ENCODE measurements around the gene RHOT1.
"Not testable (repeated sequence)": the region's sequence is repeated elsewhere in the genome, so short reads cannot be mapped to it uniquely, and the experiment has no call there.

The RHOT1 gene

GRCh38 chr17:32117399-32117798 lies 24.9 kb upstream of the RHOT1 start:
- no peak overlapping the region for H4K91ac ChIP-seq (ENCODE audit: low read depth, low read length)
- H3K27ac ChIP-seq (ENCODE audit: low read depth, low read length), result no peak overlapping the region
- no peaks in the 10 kb centered on the region for H3K27me3 ChIP-seq (ENCODE audit: insufficient read depth, low read length)
- WGBS (ENCODE audit: extremely low coverage, insufficient coverage, insufficient read length), result no CpG with 5 or more reads among the region's 8 CpGs
- no peak overlapping the region for H3K4me3 ChIP-seq (ENCODE audit: low read depth, low read length)
- H3K79me2 ChIP-seq (ENCODE audit: control insufficient read depth, insufficient read depth, low read length, poor library complexity), result no peaks in the 10 kb centered on the region
- no peak overlapping the region for H2BK12ac ChIP-seq (ENCODE audit: low read length)
- H3K4me1 ChIP-seq (ENCODE audit: control insufficient read depth in 1 of 2, insufficient read depth in 2 of 2, low read length in 2 of 2), result no peaks in the 10 kb centered on the region
- no peak overlapping the region for H3K18ac ChIP-seq (ENCODE audit: low read length)
- no peak overlapping the region for H4K12ac ChIP-seq (ENCODE audit: low read depth, low read length)
- no peak overlapping the region for H2BK5ac ChIP-seq (ENCODE audit: low read depth, low read length, poor library complexity)
- H3K36me3 ChIP-seq (ENCODE audit: control insufficient read depth in 1 of 2, insufficient read depth in 2 of 2, low read length in 2 of 2), result no peaks in the 10 kb centered on the region
- H3K14ac ChIP-seq (ENCODE audit: low read length), result no peak overlapping the region
- H3K4ac ChIP-seq (ENCODE audit: low read depth, low read length), result no peak overlapping the region
- H4K8ac ChIP-seq (ENCODE audit: low read depth, low read length), result no peak overlapping the region
- H3K79me1 ChIP-seq (ENCODE audit: low read length), result no peaks in the 10 kb centered on the region
- H3K4me2 ChIP-seq (ENCODE audit: low read length), result no peak overlapping the region
- H2AK5ac ChIP-seq (ENCODE audit: low read length), result no peak overlapping the region
- no peaks in the 10 kb centered on the region for H3K9me3 ChIP-seq (ENCODE audit: insufficient read depth, low read depth, low read length)
- peak; percentile 22 to 40 for DNase-seq
- no peak overlapping the region for H3K9ac ChIP-seq (ENCODE audit: low read length)
- no peak overlapping the region for H3K23ac ChIP-seq (ENCODE audit: low read length)
- H2BK120ac ChIP-seq (ENCODE audit: insufficient read depth, low read length, poor library complexity), result no peak overlapping the region
- H2AFZ ChIP-seq (ENCODE audit: insufficient read depth, low read length, poor library complexity), result no peak overlapping the region

- H3K4me1 ChIP-seq (ENCODE audit: control insufficient read depth in 1 of 2, insufficient read depth in 2 of 2, low read length in 2 of 2); H2AFZ ChIP-seq (ENCODE audit: insufficient read depth, low read length, poor library complexity); H3K27ac ChIP-seq (ENCODE audit: low read depth, low read length); H3K4me2 ChIP-seq (ENCODE audit: low read length); H3K14ac ChIP-seq (ENCODE audit: low read length); H4K8ac ChIP-seq (ENCODE audit: low read depth, low read length); H2BK120ac ChIP-seq (ENCODE audit: insufficient read depth, low read length, poor library complexity); H2AK5ac ChIP-seq (ENCODE audit: low read length); H3K9ac ChIP-seq (ENCODE audit: low read length); H4K91ac ChIP-seq (ENCODE audit: low read depth, low read length); H3K18ac ChIP-seq (ENCODE audit: low read length); H3K4me3 ChIP-seq (ENCODE audit: low read depth, low read length); H3K36me3 ChIP-seq (ENCODE audit: control insufficient read depth in 1 of 2, insufficient read depth in 2 of 2, low read length in 2 of 2); H3K79me1 ChIP-seq (ENCODE audit: low read length); H3K9me3 ChIP-seq (ENCODE audit: insufficient read depth, low read depth, low read length); H2BK5ac ChIP-seq (ENCODE audit: low read depth, low read length, poor library complexity); DNase-seq; H3K4ac ChIP-seq (ENCODE audit: low read depth, low read length); H2BK12ac ChIP-seq (ENCODE audit: low read length); H3K27me3 ChIP-seq (ENCODE audit: insufficient read depth, low read length); H3K79me2 ChIP-seq (ENCODE audit: control insufficient read depth, insufficient read depth, low read length, poor library complexity); H3K23ac ChIP-seq (ENCODE audit: low read length); H4K12ac ChIP-seq (ENCODE audit: low read depth, low read length): not testable (repeated sequence)
- no CpG with 5 or more reads among the region's 3 CpGs for WGBS (ENCODE audit: extremely low coverage, insufficient coverage, insufficient read length)
Measured at GRCh38 chr17:32118088-32118487, 24.2 kb upstream of the RHOT1 start.

- Histone ChIP-seq H3K27ac (ENCODE audit: low read depth, low read length) (no peak overlapping the region), H3K4me1 (ENCODE audit: control insufficient read depth in 1 of 2, insufficient read depth in 2 of 2, low read length in 2 of 2) (no peaks in the 10 kb centered on the region), H2BK5ac (ENCODE audit: low read depth, low read length, poor library complexity) (no peak overlapping the region), H3K9ac (ENCODE audit: low read length) (no peak overlapping the region), H2AK5ac (ENCODE audit: low read length) (no peak overlapping the region), H2BK120ac (ENCODE audit: insufficient read depth, low read length, poor library complexity) (no peak overlapping the region), H3K18ac (ENCODE audit: low read length) (no peak overlapping the region), H2BK12ac (ENCODE audit: low read length) (no peak overlapping the region), H3K4me3 (ENCODE audit: low read depth, low read length) (no peak overlapping the region), H3K14ac (ENCODE audit: low read length) (no peak overlapping the region), H3K4me2 (ENCODE audit: low read length) (no peak overlapping the region), H4K91ac (ENCODE audit: low read depth, low read length) (no peak overlapping the region), H3K27me3 (ENCODE audit: insufficient read depth, low read length) (no peaks in the 10 kb centered on the region), H3K9me3 (ENCODE audit: insufficient read depth, low read depth, low read length) (no peaks in the 10 kb centered on the region), H3K79me1 (ENCODE audit: low read length) (no peaks in the 10 kb centered on the region), H3K4ac (ENCODE audit: low read depth, low read length) (no peak overlapping the region), H3K79me2 (ENCODE audit: control insufficient read depth, insufficient read depth, low read length, poor library complexity) (no peaks in the 10 kb centered on the region), H4K12ac (ENCODE audit: low read depth, low read length) (no peak overlapping the region), H3K23ac (ENCODE audit: low read length) (no peak overlapping the region), H4K8ac (ENCODE audit: low read depth, low read length) (no peak overlapping the region), H3K36me3 (ENCODE audit: control insufficient read depth in 1 of 2, insufficient read depth in 2 of 2, low read length in 2 of 2) (no peaks in the 10 kb centered on the region), H2AFZ (ENCODE audit: insufficient read depth, low read length, poor library complexity) (no peak overlapping the region)
- no CpG with 5 or more reads among the region's 4 CpGs for WGBS (ENCODE audit: extremely low coverage, insufficient coverage, insufficient read length)
- no peak for DNase-seq
Measured at GRCh38 chr17:32118835-32119234, 23.5 kb upstream of the RHOT1 start.

- Histone ChIP-seq H2AFZ (ENCODE audit: insufficient read depth, low read length, poor library complexity) (no peak overlapping the region), H3K36me3 (ENCODE audit: control insufficient read depth in 1 of 2, insufficient read depth in 2 of 2, low read length in 2 of 2) (no peaks in the 10 kb centered on the region), H4K12ac (ENCODE audit: low read depth, low read length) (no peak overlapping the region), H3K23ac (ENCODE audit: low read length) (no peak overlapping the region), H2BK12ac (ENCODE audit: low read length) (no peak overlapping the region), H3K4me3 (ENCODE audit: low read depth, low read length) (no peak overlapping the region), H3K14ac (ENCODE audit: low read length) (no peak overlapping the region), H3K27ac (ENCODE audit: low read depth, low read length) (no peak overlapping the region), H2AK5ac (ENCODE audit: low read length) (no peak overlapping the region), H3K9ac (ENCODE audit: low read length) (no peak overlapping the region), H3K79me2 (ENCODE audit: control insufficient read depth, insufficient read depth, low read length, poor library complexity) (no peaks in the 10 kb centered on the region), H2BK120ac (ENCODE audit: insufficient read depth, low read length, poor library complexity) (no peak overlapping the region), H4K8ac (ENCODE audit: low read depth, low read length) (no peak overlapping the region), H3K27me3 (ENCODE audit: insufficient read depth, low read length) (no peaks in the 10 kb centered on the region), H3K18ac (ENCODE audit: low read length) (no peak overlapping the region), H3K79me1 (ENCODE audit: low read length) (no peaks in the 10 kb centered on the region), H3K9me3 (ENCODE audit: insufficient read depth, low read depth, low read length) (no peaks in the 10 kb centered on the region), H3K4me1 (ENCODE audit: control insufficient read depth in 1 of 2, insufficient read depth in 2 of 2, low read length in 2 of 2) (no peaks in the 10 kb centered on the region), H4K91ac (ENCODE audit: low read depth, low read length) (no peak overlapping the region), H3K4me2 (ENCODE audit: low read length) (no peak overlapping the region), H3K4ac (ENCODE audit: low read depth, low read length) (no peak overlapping the region), H2BK5ac (ENCODE audit: low read depth, low read length, poor library complexity) (no peak overlapping the region)
- no CpG with 5 or more reads among the region's 4 CpGs for whole genome bisulfite sequencing (ENCODE audit: extremely low coverage, insufficient coverage, insufficient read length)
- no peak for DNase-seq
Measured at GRCh38 chr17:32120141-32120540, 22.2 kb upstream of the RHOT1 start.

Measured in trophoblast cell (in vitro differentiated cells and primary cell).